Measurements from ENCODE around the gene TRPM3. TPM values are rescaled to one million over a fixed set of nuclear protein-coding genes. Genes with fewer than 3 reads are reported as not detected.

The TRPM3 gene
- total RNA-seq, 6 donors from 2014 or later: 0.10 to 1.0 (median 0.17) TPM; not detected in 1

- no peak overlapping the region for H3K4me3 ChIP-seq
- no peak for DNase-seq
- H3K27ac ChIP-seq: no peak overlapping the region
- no peaks in the 10 kb centered on the region for H3K9me3 ChIP-seq
- no peaks in the 10 kb centered on the region for H3K36me3 ChIP-seq
- no peaks in the 10 kb centered on the region for H3K4me1 ChIP-seq
- H3K27me3 ChIP-seq: no peaks in the 10 kb centered on the region
- no peak for TF ChIP-seq EP300 (IDR thresholded peaks at IDR 0.05)
- no peak for TF ChIP-seq POLR2AphosphoS5 (IDR thresholded peaks at IDR 0.05)
- WGBS, 2 donors: 96% methylated on average over 1 of the region's 1 CpG
- no peak for ATAC-seq (ENCODE audit: low FRiP score in 2 of 2)
Observed at GRCh38 chr9:70531311-70531710, 590.1 kb downstream of the TRPM3 start.

DNA sequence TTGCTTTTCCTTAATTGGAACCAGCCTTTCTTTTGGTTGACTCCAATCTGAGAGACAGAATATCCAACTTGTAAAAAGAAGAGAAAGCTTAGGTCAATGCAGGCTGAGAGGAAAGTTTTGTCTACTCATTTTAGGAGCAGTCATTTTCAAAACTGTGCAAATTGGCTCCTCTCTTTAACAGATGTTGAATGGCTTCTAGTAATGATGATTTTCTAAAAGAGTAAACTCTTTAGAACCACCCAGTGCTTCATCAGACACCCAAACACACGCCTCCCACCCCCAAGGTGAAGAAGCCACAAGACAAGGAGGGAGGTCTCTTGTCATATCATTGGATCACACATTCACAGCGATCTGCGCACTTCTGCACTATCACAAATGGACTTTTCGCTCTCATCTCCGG, 590.7 kb downstream of the TRPM3 start:
- Histone ChIP-seq H3K9me3 (no peaks in the 10 kb centered on the region), H3K27me3 (no peaks in the 10 kb centered on the region), H3K4me1 (peaks cover 0 to 5% (median 2%) of the 10 kb centered on the region in 4 donors), H3K27ac (no peak overlapping the region), H3K4me3 (no peak overlapping the region), H3K36me3 (no peaks in the 10 kb centered on the region)
- TF ChIP-seq POLR2A (IDR thresholded peaks at IDR 0.05): no peak
- no peak for TF ChIP-seq EP300 (IDR thresholded peaks at IDR 0.05)
- no peak for TF ChIP-seq POLR2AphosphoS5 (IDR thresholded peaks at IDR 0.05)
- no peak for TF ChIP-seq CTCF (IDR thresholded peaks at IDR 0.05)
- DNase-seq (no peak), ATAC-seq (ENCODE audit: low FRiP score in 2 of 2) (no peak)
- 94 to 96% methylated on average over 5 of the region's 5 CpGs for WGBS, 2 donors

- DNase-seq (no peak), ATAC-seq (ENCODE audit: low FRiP score in 2 of 2) (no peak)
- Histone ChIP-seq H3K27ac (no peak overlapping the region), H3K4me1 (peaks cover 0 to 5% (median 2%) of the 10 kb centered on the region in 4 donors), H3K9me3 (no peaks in the 10 kb centered on the region), H3K36me3 (no peaks in the 10 kb centered on the region), H3K27me3 (no peaks in the 10 kb centered on the region), H3K4me3 (no peak overlapping the region)
- no peak for TF ChIP-seq POLR2AphosphoS5 (IDR thresholded peaks at IDR 0.05)
- no peak for TF ChIP-seq POLR2A (IDR thresholded peaks at IDR 0.05)
- no peak for TF ChIP-seq EP300 (IDR thresholded peaks at IDR 0.05)
- no peak for TF ChIP-seq CTCF (IDR thresholded peaks at IDR 0.05)
- 86 to 87% methylated on average over 7 of the region's 7 CpGs for WGBS, 2 donors
Observed at GRCh38 chr9:70529833-70530232, 591.6 kb downstream of the TRPM3 start.

- ATAC-seq (ENCODE audit: low FRiP score in 2 of 2): no peak
- H3K9me3 ChIP-seq: no peaks in the 10 kb centered on the region
- WGBS, 2 donors: 85 to 87% methylated on average over 6 of the region's 6 CpGs
Observed at GRCh38 chr9:70529377-70529776, 592.0 kb downstream of the TRPM3 start.

GRCh38 chr9:70526902-70527301, 594.5 kb downstream of the TRPM3 start:
- no peak overlapping the region for H3K27ac ChIP-seq
- H3K4me3 ChIP-seq: no peak overlapping the region
- TF ChIP-seq POLR2A (IDR thresholded peaks at IDR 0.05): no peak
- peaks cover 0 to 5% (median 2%) of the 10 kb centered on the region in 4 donors for H3K4me1 ChIP-seq
- no peak for DNase-seq
- no peaks in the 10 kb centered on the region for H3K36me3 ChIP-seq
- no peaks in the 10 kb centered on the region for H3K27me3 ChIP-seq
- ATAC-seq (ENCODE audit: low FRiP score in 2 of 2): no peak
- no peaks in the 10 kb centered on the region for H3K9me3 ChIP-seq
- 100% methylated on average over 2 of the region's 2 CpGs for WGBS, 2 donors

More at GRCh38 chr9:70529377-70529776, 592.0 kb downstream of the TRPM3 start:
- no peaks in the 10 kb centered on the region for H3K27me3 ChIP-seq
- no peak for DNase-seq
- no peak overlapping the region for H3K4me3 ChIP-seq
- TF ChIP-seq EP300 (IDR thresholded peaks at IDR 0.05) (no peak), CTCF (IDR thresholded peaks at IDR 0.05) (no peak), POLR2AphosphoS5 (IDR thresholded peaks at IDR 0.05) (no peak), POLR2A (IDR thresholded peaks at IDR 0.05) (no peak)
- H3K27ac ChIP-seq: no peak overlapping the region
- H3K36me3 ChIP-seq: no peaks in the 10 kb centered on the region
- H3K4me1 ChIP-seq: peaks cover 0 to 5% (median 2%) of the 10 kb centered on the region in 4 donors

- Histone ChIP-seq H3K27ac (peak overlapping the region in 1 of 4 donors; percentile 51), H3K4me1 (peaks cover 0 to 5% (median 2%) of the 10 kb centered on the region in 4 donors)
- 81 to 91% methylated on average over 1 of the region's 1 CpG for WGBS, 2 donors
Observed at GRCh38 chr9:70525519-70525918, 595.9 kb downstream of the TRPM3 start.

More at GRCh38 chr9:70525519-70525918, 595.9 kb downstream of the TRPM3 start:
- no peaks in the 10 kb centered on the region for H3K9me3 ChIP-seq
- H3K36me3 ChIP-seq: no peaks in the 10 kb centered on the region
- ATAC-seq (ENCODE audit: low FRiP score in 2 of 2) (peak in 1 of 2 donors; percentile 40), DNase-seq (no peak)
- H3K4me3 ChIP-seq: no peak overlapping the region
- TF ChIP-seq POLR2A (IDR thresholded peaks at IDR 0.05) (no peak), EP300 (IDR thresholded peaks at IDR 0.05) (peak in 1 of 4 donors; percentile 78)
- no peaks in the 10 kb centered on the region for H3K27me3 ChIP-seq
